Liver (tissue), 9 donors: ENCODE measurements around the gene GDPD5. TPM values are rescaled to one million over a fixed set of nuclear protein-coding genes. Genes with fewer than 3 reads are reported as not detected.

Source experiments
- DNase-seq: peaks from one replicate; pipeline ENCODE4 v3.0.0-alpha.2; 2017; ENCODE audit warnings: low spot score
- H3K27ac ChIP-seq, 2 donors: one replicate each; pipeline ENCODE4 v1.7.0; 2013; ENCODE audit warnings: inconsistent platforms in 2 of 2, low read length in 2 of 2, control low read depth in 1 of 2, low read depth in 1 of 2, mild to moderate bottlenecking in 1 of 2
- H3K27me3 ChIP-seq, 4 donors: one replicate each; pipeline versions ENCODE4 v1.6.1 to v1.7.0; 2013; ENCODE audit warnings: low read length in 3 of 4, inconsistent platforms in 1 of 4, mild to moderate bottlenecking in 1 of 4, moderate library complexity in 1 of 4; ENCODE audit not compliant: control insufficient read depth in 4 of 4, insufficient read depth in 4 of 4
- H3K36me3 ChIP-seq, 4 donors: one replicate each; pipeline versions ENCODE4 v1.6.1 to v1.7.0; 2013; ENCODE audit warnings: low read length in 3 of 4, mild to moderate bottlenecking in 3 of 4, low read depth in 1 of 4, moderate library complexity in 1 of 4; ENCODE audit not compliant: control insufficient read depth in 4 of 4, insufficient read depth in 3 of 4
- H3K4me1 ChIP-seq, 4 donors: one replicate each; pipeline versions ENCODE4 v1.6.1 to v1.7.0; 2013; ENCODE audit warnings: low read length in 3 of 4, mild to moderate bottlenecking in 3 of 4, moderate library complexity in 1 of 4; ENCODE audit not compliant: control insufficient read depth in 4 of 4, insufficient read depth in 4 of 4
- H3K4me3 ChIP-seq, 3 donors: one replicate each; pipeline versions ENCODE4 v1.6.1 to v1.7.0; 2013; ENCODE audit warnings: low read length in 3 of 3, control low read depth in 1 of 3, low read depth in 1 of 3, mild to moderate bottlenecking in 1 of 3
- H3K9ac ChIP-seq, 2 donors: one replicate each; pipeline ENCODE4 v1.7.0; 2013; ENCODE audit warnings: low read length in 2 of 2, mild to moderate bottlenecking in 2 of 2, moderate library complexity in 2 of 2, control low read depth in 1 of 2, low read depth in 1 of 2
- H3K9me3 ChIP-seq, 4 donors: one replicate each; pipeline versions ENCODE4 v1.6.1 to v1.7.0; 2013; ENCODE audit warnings: low read length in 3 of 4; ENCODE audit not compliant: control insufficient read depth in 4 of 4
- ATF3 ChIP-seq: IDR thresholded peaks from 2 replicates; pipeline ENCODE4 v1.6.1; 2016; ENCODE audit warnings: antibody characterized with exemption
- EGR1 ChIP-seq, 2 donors: IDR thresholded peaks; 2 replicates each; pipeline ENCODE4 v1.6.1; 2016 to 2018; ENCODE audit warnings: antibody characterized with exemption in 2 of 2, low read depth in 2 of 2
- FOXA1 ChIP-seq: IDR thresholded peaks from 2 replicates; pipeline ENCODE4 v1.6.1; 2016; ENCODE audit warnings: antibody characterized with exemption
- FOXA2 ChIP-seq: IDR thresholded peaks from 2 replicates; pipeline ENCODE4 v1.6.1; 2016; ENCODE audit warnings: antibody characterized with exemption
- HNF4G ChIP-seq: IDR thresholded peaks from 2 replicates; pipeline ENCODE4 v1.6.1; 2016; ENCODE audit warnings: antibody characterized with exemption
- JUND ChIP-seq, 2 donors: IDR thresholded peaks; 2 replicates each; pipeline ENCODE4 v1.6.1; 2016; ENCODE audit warnings: antibody characterized with exemption in 2 of 2
- RAD21 ChIP-seq, 2 donors: IDR thresholded peaks; 2 replicates each; pipeline ENCODE4 v1.6.1; 2016; ENCODE audit warnings: antibody characterized with exemption in 2 of 2, mild to moderate bottlenecking in 2 of 2
- RXRA ChIP-seq, 2 donors: IDR thresholded peaks; 2 replicates each; pipeline ENCODE4 v1.6.1; 2017 to 2018; ENCODE audit warnings: antibody characterized with exemption in 2 of 2, mild to moderate bottlenecking in 1 of 2
- SP1 ChIP-seq: IDR thresholded peaks from 2 replicates; pipeline ENCODE4 v1.6.1; 2018; ENCODE audit warnings: antibody characterized with exemption, mild to moderate bottlenecking
- TAF1 ChIP-seq: conservative IDR thresholded peaks from 2 replicates; pipeline ENCODE4 v1.6.1; 2016; ENCODE audit warnings: antibody characterized with exemption, mild to moderate bottlenecking
- YY1 ChIP-seq: IDR thresholded peaks from 2 replicates; pipeline ENCODE4 v1.6.1; 2016; ENCODE audit warnings: antibody characterized with exemption, mild to moderate bottlenecking
- WGBS: extraction: QIAGEN DNeasy Blood & Tissue Kit; methylation state at CpG from one replicate; pipeline ENCODE4 v1.1.7; 2013; 5-methylcytosine and 5-hydroxymethylcytosine counted together
- polyA plus RNA-seq, 2 donors: library from polyadenylated mRNA; stranded (reverse) in 1 of 2; unstranded in 1 of 2; fragments of 200-250 nt in 1 of 2; fragments of >200 nt in 1 of 2; fragmentation: Nextera tagmentation in 1 of 2; extraction: Ambion mirVana in 1 of 2; gene quantifications; one replicate each; pipeline versions ENCODE4 v1.2.1 to v1.2.3, GENCODE V29; 2013 to 2015
- total RNA-seq, 2 donors: library from RNA; depleted of rRNA; stranded (reverse); fragments of >200 nt; gene quantifications; one replicate each; pipeline ENCODE4 v1.2.3, GENCODE V29; 2014
- TF ChIP-seq, protein P1 (sequence below): IDR thresholded peaks from 2 replicates; pipeline ENCODE4 v1.6.1; 2016; ENCODE audit warnings: antibody characterized with exemption
- TF ChIP-seq, protein P2 (sequence below): IDR thresholded peaks from 2 replicates; pipeline ENCODE4 v1.6.1; 2016; ENCODE audit warnings: antibody characterized with exemption, mild to moderate bottlenecking
- TF ChIP-seq, protein P3 (sequence below): fragments of 150-350 bp; IDR thresholded peaks from 2 replicates; pipeline ENCODE4 v1.5.1; 2017; ENCODE audit warnings: improper control_type of control experiment, low read depth, low read length; ENCODE audit not compliant: missing input control
- TF ChIP-seq, protein P4 (sequence below): IDR thresholded peaks from 2 replicates; pipeline ENCODE4 v1.6.1; 2016; ENCODE audit warnings: antibody characterized with exemption
- donor health status: healthy.
- donor health status: healthy.
- donor health status: healthy.
- donor health status: healthy.
- donor health status: healthy.

Gene GDPD5
- total and polyA plus RNA-seq, 4 donors, result 3.0 to 22.8 (median 4.2) TPM

GRCh38 chr11:75439026-75439425, 86.7 kb downstream of the GDPD5 start:
- Histone ChIP-seq H3K36me3 (no peaks in the 10 kb centered on the region), H3K9me3 (no peaks in the 10 kb centered on the region), H3K27ac (no peak overlapping the region), H3K4me3 (no peak overlapping the region), H3K4me1 (no peaks in the 10 kb centered on the region), H3K27me3 (no peaks in the 10 kb centered on the region), H3K9ac (no peak overlapping the region)
- no peak for TF ChIP-seq TAF1
- TF ChIP-seq, protein P1, sequence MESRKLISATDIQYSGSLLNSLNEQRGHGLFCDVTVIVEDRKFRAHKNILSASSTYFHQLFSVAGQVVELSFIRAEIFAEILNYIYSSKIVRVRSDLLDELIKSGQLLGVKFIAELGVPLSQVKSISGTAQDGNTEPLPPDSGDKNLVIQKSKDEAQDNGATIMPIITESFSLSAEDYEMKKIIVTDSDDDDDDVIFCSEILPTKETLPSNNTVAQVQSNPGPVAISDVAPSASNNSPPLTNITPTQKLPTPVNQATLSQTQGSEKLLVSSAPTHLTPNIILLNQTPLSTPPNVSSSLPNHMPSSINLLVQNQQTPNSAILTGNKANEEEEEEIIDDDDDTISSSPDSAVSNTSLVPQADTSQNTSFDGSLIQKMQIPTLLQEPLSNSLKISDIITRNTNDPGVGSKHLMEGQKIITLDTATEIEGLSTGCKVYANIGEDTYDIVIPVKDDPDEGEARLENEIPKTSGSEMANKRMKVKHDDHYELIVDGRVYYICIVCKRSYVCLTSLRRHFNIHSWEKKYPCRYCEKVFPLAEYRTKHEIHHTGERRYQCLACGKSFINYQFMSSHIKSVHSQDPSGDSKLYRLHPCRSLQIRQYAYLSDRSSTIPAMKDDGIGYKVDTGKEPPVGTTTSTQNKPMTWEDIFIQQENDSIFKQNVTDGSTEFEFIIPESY, result no peak
- TF ChIP-seq HNF4G, result no peak
- no peak for TF ChIP-seq YY1
- no peak for TF ChIP-seq SP1
- TF ChIP-seq RAD21 (IDR thresholded peaks at IDR 0.05), result no peak
- TF ChIP-seq RXRA (IDR thresholded peaks at IDR 0.05), result no peak
- no peak for TF ChIP-seq JUND (IDR thresholded peaks at IDR 0.05)
- TF ChIP-seq FOXA2, result no peak
- TF ChIP-seq, protein P2, sequence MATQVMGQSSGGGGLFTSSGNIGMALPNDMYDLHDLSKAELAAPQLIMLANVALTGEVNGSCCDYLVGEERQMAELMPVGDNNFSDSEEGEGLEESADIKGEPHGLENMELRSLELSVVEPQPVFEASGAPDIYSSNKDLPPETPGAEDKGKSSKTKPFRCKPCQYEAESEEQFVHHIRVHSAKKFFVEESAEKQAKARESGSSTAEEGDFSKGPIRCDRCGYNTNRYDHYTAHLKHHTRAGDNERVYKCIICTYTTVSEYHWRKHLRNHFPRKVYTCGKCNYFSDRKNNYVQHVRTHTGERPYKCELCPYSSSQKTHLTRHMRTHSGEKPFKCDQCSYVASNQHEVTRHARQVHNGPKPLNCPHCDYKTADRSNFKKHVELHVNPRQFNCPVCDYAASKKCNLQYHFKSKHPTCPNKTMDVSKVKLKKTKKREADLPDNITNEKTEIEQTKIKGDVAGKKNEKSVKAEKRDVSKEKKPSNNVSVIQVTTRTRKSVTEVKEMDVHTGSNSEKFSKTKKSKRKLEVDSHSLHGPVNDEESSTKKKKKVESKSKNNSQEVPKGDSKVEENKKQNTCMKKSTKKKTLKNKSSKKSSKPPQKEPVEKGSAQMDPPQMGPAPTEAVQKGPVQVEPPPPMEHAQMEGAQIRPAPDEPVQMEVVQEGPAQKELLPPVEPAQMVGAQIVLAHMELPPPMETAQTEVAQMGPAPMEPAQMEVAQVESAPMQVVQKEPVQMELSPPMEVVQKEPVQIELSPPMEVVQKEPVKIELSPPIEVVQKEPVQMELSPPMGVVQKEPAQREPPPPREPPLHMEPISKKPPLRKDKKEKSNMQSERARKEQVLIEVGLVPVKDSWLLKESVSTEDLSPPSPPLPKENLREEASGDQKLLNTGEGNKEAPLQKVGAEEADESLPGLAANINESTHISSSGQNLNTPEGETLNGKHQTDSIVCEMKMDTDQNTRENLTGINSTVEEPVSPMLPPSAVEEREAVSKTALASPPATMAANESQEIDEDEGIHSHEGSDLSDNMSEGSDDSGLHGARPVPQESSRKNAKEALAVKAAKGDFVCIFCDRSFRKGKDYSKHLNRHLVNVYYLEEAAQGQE, result no peak
- TF ChIP-seq EGR1 (IDR thresholded peaks at IDR 0.05; ENCODE audit: low read depth in 2 of 2), result no peak
- TF ChIP-seq, protein P3, sequence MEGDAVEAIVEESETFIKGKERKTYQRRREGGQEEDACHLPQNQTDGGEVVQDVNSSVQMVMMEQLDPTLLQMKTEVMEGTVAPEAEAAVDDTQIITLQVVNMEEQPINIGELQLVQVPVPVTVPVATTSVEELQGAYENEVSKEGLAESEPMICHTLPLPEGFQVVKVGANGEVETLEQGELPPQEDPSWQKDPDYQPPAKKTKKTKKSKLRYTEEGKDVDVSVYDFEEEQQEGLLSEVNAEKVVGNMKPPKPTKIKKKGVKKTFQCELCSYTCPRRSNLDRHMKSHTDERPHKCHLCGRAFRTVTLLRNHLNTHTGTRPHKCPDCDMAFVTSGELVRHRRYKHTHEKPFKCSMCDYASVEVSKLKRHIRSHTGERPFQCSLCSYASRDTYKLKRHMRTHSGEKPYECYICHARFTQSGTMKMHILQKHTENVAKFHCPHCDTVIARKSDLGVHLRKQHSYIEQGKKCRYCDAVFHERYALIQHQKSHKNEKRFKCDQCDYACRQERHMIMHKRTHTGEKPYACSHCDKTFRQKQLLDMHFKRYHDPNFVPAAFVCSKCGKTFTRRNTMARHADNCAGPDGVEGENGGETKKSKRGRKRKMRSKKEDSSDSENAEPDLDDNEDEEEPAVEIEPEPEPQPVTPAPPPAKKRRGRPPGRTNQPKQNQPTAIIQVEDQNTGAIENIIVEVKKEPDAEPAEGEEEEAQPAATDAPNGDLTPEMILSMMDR, result no peak
- no peak for TF ChIP-seq ATF3
- TF ChIP-seq FOXA1, result no peak
- WGBS, result 79% methylated on average over 14 of the region's 14 CpGs
- DNase-seq, result no peak

GRCh38 chr11:75437966-75438659, 87.6 kb downstream of the GDPD5 start:
- H3K27ac ChIP-seq, result no peak overlapping the region
- WGBS, result 96% methylated on average over 13 of the region's 13 CpGs
- TF ChIP-seq RXRA (IDR thresholded peaks at IDR 0.05) (no peak), RAD21 (IDR thresholded peaks at IDR 0.05) (no peak), JUND (IDR thresholded peaks at IDR 0.05) (no peak), TAF1 (no peak)
- TF ChIP-seq, protein P3, result no peak
- TF ChIP-seq, protein P2, result no peak
- TF ChIP-seq, protein P4, sequence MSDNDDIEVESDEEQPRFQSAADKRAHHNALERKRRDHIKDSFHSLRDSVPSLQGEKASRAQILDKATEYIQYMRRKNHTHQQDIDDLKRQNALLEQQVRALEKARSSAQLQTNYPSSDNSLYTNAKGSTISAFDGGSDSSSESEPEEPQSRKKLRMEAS, result no peak
- no peaks in the 10 kb centered on the region for H3K27me3 ChIP-seq
- H3K36me3 ChIP-seq, result no peaks in the 10 kb centered on the region
- no peaks in the 10 kb centered on the region for H3K4me1 ChIP-seq
- no peak overlapping the region for H3K9ac ChIP-seq
- no peak overlapping the region for H3K4me3 ChIP-seq
- DNase-seq, result no peak
- H3K9me3 ChIP-seq, result no peaks in the 10 kb centered on the region
